Glomerular visceral epithelial cell (primary cell): ENCODE measurements around the gene NELL1.
"Not testable (repeated sequence)": the region's sequence is repeated elsewhere in the genome, so short reads cannot be mapped to it uniquely, and the experiment has no call there.

ENCODE experiments used
- DNase-seq: peaks from one replicate; pipeline ENCODE4 v3.0.0-alpha.2; 2016; ENCODE audit errors: extremely low spot score

Gene NELL1

GRCh38 chr11:21198498-21198897 is 529.1 kb downstream of the NELL1 start:
- no peak for DNase-seq

- DNase-seq: no peak
Measured at GRCh38 chr11:21205205-21205604, 535.8 kb downstream of the NELL1 start.

GRCh38 chr11:21225860-21226259 is 556.5 kb downstream of the NELL1 start:
- no peak for DNase-seq

- no peak for DNase-seq
Measured at GRCh38 chr11:21229224-21229623, 559.8 kb downstream of the NELL1 start.

- no peak for DNase-seq
Measured at GRCh38 chr11:21250196-21250595, 580.8 kb downstream of the NELL1 start.

- no peak for DNase-seq
Measured at GRCh38 chr11:21254055-21254454, 584.7 kb downstream of the NELL1 start.

GRCh38 chr11:21254790-21255189 is 585.4 kb downstream of the NELL1 start:
- DNase-seq: no peak

GRCh38 chr11:21257461-21257860 is 588.1 kb downstream of the NELL1 start:
- no peak for DNase-seq

- DNase-seq: no peak
Measured at GRCh38 chr11:21258414-21258813, 589.0 kb downstream of the NELL1 start.

GRCh38 chr11:21260101-21260500 is 590.7 kb downstream of the NELL1 start:
- DNase-seq: no peak

- no peak for DNase-seq
Measured at GRCh38 chr11:21262992-21263391, 593.6 kb downstream of the NELL1 start.

GRCh38 chr11:21264125-21264524 is 594.7 kb downstream of the NELL1 start:
- no peak for DNase-seq

GRCh38 chr11:21268036-21268435 is 598.6 kb downstream of the NELL1 start:
- no peak for DNase-seq

GRCh38 chr11:21272139-21272538 is 602.8 kb downstream of the NELL1 start:
- not testable (repeated sequence) for DNase-seq

GRCh38 chr11:21278840-21279239 is 609.5 kb downstream of the NELL1 start:
- no peak for DNase-seq

- DNase-seq: no peak
Measured at GRCh38 chr11:21285104-21285503, 615.7 kb downstream of the NELL1 start.

GRCh38 chr11:21289686-21290085 is 620.3 kb downstream of the NELL1 start:
- DNase-seq: no peak

GRCh38 chr11:21295508-21295907 is 626.1 kb downstream of the NELL1 start:
- DNase-seq: no peak

- no peak for DNase-seq
Measured at GRCh38 chr11:21301981-21302380, 632.6 kb downstream of the NELL1 start.

GRCh38 chr11:21306739-21307358 is 637.5 kb downstream of the NELL1 start:
- DNase-seq: no peak

GRCh38 chr11:21307874-21308273 is 638.5 kb downstream of the NELL1 start:
- DNase-seq: no peak

- no peak for DNase-seq
Measured at GRCh38 chr11:21316591-21316990, 647.2 kb downstream of the NELL1 start.

GRCh38 chr11:21321072-21321471 is 651.7 kb downstream of the NELL1 start:
- no peak for DNase-seq

- no peak for DNase-seq
Measured at GRCh38 chr11:21321530-21321929, 652.1 kb downstream of the NELL1 start.
